DOHH2 (cell line): ENCODE measurements around the gene RAD51B.

Source experiments
- H3F3A ChIP-seq: fragments of 200-600 bp; sonication (generic), shearing (Covaris generic); 2 replicates; pipeline ENCODE4 v1.6.0; 2016; ENCODE audit warnings: antibody characterized with exemption, mild to moderate bottlenecking; ENCODE audit not compliant: control insufficient read depth, insufficient read depth
- H3K27ac ChIP-seq: fragments of 200-600 bp; sonication (generic); 2 replicates; pipeline ENCODE4 v1.5.1; 2014; ENCODE audit warnings: low read depth, mild to moderate bottlenecking, low read length, moderate library complexity
- H3K27me3 ChIP-seq: fragments of 200-600 bp; sonication (generic); 2 replicates; pipeline ENCODE4 v1.6.1; 2014; ENCODE audit warnings: mild to moderate bottlenecking, low read length, mixed read lengths; ENCODE audit not compliant: control insufficient read depth
- H3K36me3 ChIP-seq: fragments of 200-600 bp; sonication (generic); 2 replicates; pipeline ENCODE4 v1.6.1; 2014; ENCODE audit warnings: mild to moderate bottlenecking, low read length, moderate library complexity, mixed read lengths; ENCODE audit not compliant: control insufficient read depth
- H3K4me1 ChIP-seq: fragments of 200-600 bp; sonication (generic); 2 replicates; pipeline ENCODE4 v1.6.1; 2014; ENCODE audit warnings: mild to moderate bottlenecking, low read length, mixed read lengths; ENCODE audit not compliant: control insufficient read depth
- H3K4me2 ChIP-seq: fragments of 200-600 bp; sonication (generic); 2 replicates; pipeline ENCODE4 v1.6.0; 2014; ENCODE audit warnings: mild to moderate bottlenecking, low read length, moderate library complexity
- H3K4me3 ChIP-seq: fragments of 200-600 bp; sonication (generic); 2 replicates; pipeline ENCODE4 v1.5.1; 2014; ENCODE audit warnings: mild to moderate bottlenecking, low read length, mixed read lengths
- H3K79me2 ChIP-seq: fragments of 200-600 bp; sonication (generic); 2 replicates; pipeline ENCODE4 v1.6.1; 2014; ENCODE audit warnings: mild to moderate bottlenecking, low read length, mixed read lengths; ENCODE audit not compliant: control insufficient read depth
- H3K9me2 ChIP-seq: fragments of 200-600 bp; sonication (generic); replicated peaks from 2 replicates; pipeline ENCODE4 v1.6.1; 2014; ENCODE audit warnings: mild to moderate bottlenecking, low read length, mixed read lengths; ENCODE audit not compliant: control insufficient read depth
- H3K9me3 ChIP-seq: fragments of 200-600 bp; sonication (generic); 2 replicates; pipeline ENCODE4 v1.6.1; 2014; ENCODE audit warnings: antibody characterized with exemption, low read length, mixed read lengths; ENCODE audit not compliant: control insufficient read depth, insufficient read depth
- H4K20me1 ChIP-seq: fragments of 200-600 bp; sonication (generic); 2 replicates; pipeline ENCODE4 v1.6.0; 2014; ENCODE audit warnings: low read depth, mild to moderate bottlenecking, antibody characterized with exemption, low read length, moderate library complexity; ENCODE audit not compliant: control insufficient read depth, insufficient read depth
- CTCF ChIP-seq: fragments of 200-600 bp; sonication (generic); IDR thresholded peaks from one replicate; pipeline ENCODE4 v1.5.1; 2014; ENCODE audit warnings: antibody characterized with exemption, mild to moderate bottlenecking, low read depth, low read length; ENCODE audit not compliant: poor library complexity, severe bottlenecking
- EZH2phosphoT487 ChIP-seq: fragments of 200-600 bp; sonication (generic); IDR thresholded peaks from 2 replicates; pipeline ENCODE4 v1.6.1; 2017; ENCODE audit warnings: borderline replicate concordance, mild to moderate bottlenecking, antibody characterized with exemption, low read length, moderate library complexity, mixed read lengths

Gene RAD51B

GRCh38 chr14:68737086-68737485 is 917.5 kb downstream of the RAD51B start:
- Histone ChIP-seq H3K79me2 (no peaks in the 10 kb centered on the region), H3K9me2 (no peaks in the 10 kb centered on the region), H4K20me1 (no peaks in the 10 kb centered on the region), H3K36me3 (no peaks in the 10 kb centered on the region), H3K4me3 (no peak overlapping the region), H3K4me2 (no peak overlapping the region), H3K27me3 (no peaks in the 10 kb centered on the region), H3K4me1 (peaks cover 59% of the 10 kb centered on the region), H3F3A (peaks cover 14% of the 10 kb centered on the region; the same call in 1 of the 2 replicates), H3K27ac (no peak overlapping the region), H3K9me3 (peaks cover 11% of the 10 kb centered on the region)
- TF ChIP-seq EZH2phosphoT487 = no peak
- TF ChIP-seq CTCF = no peak

GRCh38 chr14:68738559-68738958 is 919.0 kb downstream of the RAD51B start:
- no peak overlapping the region for H3K27ac ChIP-seq
- H4K20me1 ChIP-seq = no peaks in the 10 kb centered on the region
- H3F3A ChIP-seq = peaks cover 12% of the 10 kb centered on the region
- peaks cover 67% of the 10 kb centered on the region for H3K4me1 ChIP-seq
- no peaks in the 10 kb centered on the region for H3K36me3 ChIP-seq
- no peak overlapping the region for H3K4me3 ChIP-seq
- no peaks in the 10 kb centered on the region for H3K79me2 ChIP-seq
- H3K9me2 ChIP-seq = no peaks in the 10 kb centered on the region
- H3K27me3 ChIP-seq = no peaks in the 10 kb centered on the region
- no peak overlapping the region for H3K4me2 ChIP-seq
- H3K9me3 ChIP-seq = peaks cover 11% of the 10 kb centered on the region
- TF ChIP-seq EZH2phosphoT487 (no peak), CTCF (no peak)

GRCh38 chr14:68739701-68740100 is 920.1 kb downstream of the RAD51B start:
- no peaks in the 10 kb centered on the region for H3K36me3 ChIP-seq
- peaks cover 11% of the 10 kb centered on the region for H3K9me3 ChIP-seq
- H3K27ac ChIP-seq = no peak overlapping the region
- H3K4me2 ChIP-seq = no peak overlapping the region
- H3K4me1 ChIP-seq = peaks cover 56% of the 10 kb centered on the region
- TF ChIP-seq CTCF (no peak), EZH2phosphoT487 (no peak)
- H3K9me2 ChIP-seq = no peaks in the 10 kb centered on the region
- peaks cover 4% of the 10 kb centered on the region for H3F3A ChIP-seq
- H3K27me3 ChIP-seq = no peaks in the 10 kb centered on the region
- no peak overlapping the region for H3K4me3 ChIP-seq
- H4K20me1 ChIP-seq = no peaks in the 10 kb centered on the region
- H3K79me2 ChIP-seq = no peaks in the 10 kb centered on the region

GRCh38 chr14:68740788-68741476 is 921.4 kb downstream of the RAD51B start:
- Histone ChIP-seq H3K36me3 (no peaks in the 10 kb centered on the region), H3K4me2 (peak overlapping the region; percentile 40), H4K20me1 (no peaks in the 10 kb centered on the region), H3K9me3 (peaks cover 11% of the 10 kb centered on the region), H3K27ac (no peak overlapping the region), H3K79me2 (no peaks in the 10 kb centered on the region), H3K4me1 (peaks cover 43% of the 10 kb centered on the region), H3K27me3 (no peaks in the 10 kb centered on the region), H3F3A (peaks cover 3% of the 10 kb centered on the region), H3K9me2 (no peaks in the 10 kb centered on the region), H3K4me3 (peak overlapping the region; percentile 1; the same call in 1 of the 2 replicates)
- TF ChIP-seq EZH2phosphoT487 = no peak
- no peak for TF ChIP-seq CTCF
